ENCODE results near the gene PRKCA.
"Not testable (repeated sequence)": the region's sequence is repeated elsewhere in the genome, so short reads cannot be mapped to it uniquely, and the experiment has no call there.

PRKCA gene

GRCh38 chr17:66704858-66705520, 402.6 kb downstream of the PRKCA start:
- no peak for DNase-seq (ENCODE audit: low read depth)
- no peak for TF ChIP-seq CTCF (IDR thresholded peaks at IDR 0.05; ENCODE audit: low read depth, low read length, missing control alignments)
- no peak overlapping the region for H3K4me3 ChIP-seq (ENCODE audit: low read depth, low read length)

- H3K4me3 ChIP-seq (ENCODE audit: low read depth, low read length): no peak overlapping the region
- no peak for DNase-seq (ENCODE audit: low read depth)
- no peak for TF ChIP-seq CTCF (IDR thresholded peaks at IDR 0.05; ENCODE audit: low read depth, low read length, missing control alignments)
Observed at GRCh38 chr17:66706851-66707450, 404.5 kb downstream of the PRKCA start.

- TF ChIP-seq CTCF (IDR thresholded peaks at IDR 0.05; ENCODE audit: low read depth, low read length, missing control alignments): no peak
- no peak for DNase-seq (ENCODE audit: low read depth)
- no peak overlapping the region for H3K4me3 ChIP-seq (ENCODE audit: low read depth, low read length)
Observed at GRCh38 chr17:66711401-66711800, 409.0 kb downstream of the PRKCA start.

- TF ChIP-seq CTCF (IDR thresholded peaks at IDR 0.05; ENCODE audit: low read depth, low read length, missing control alignments): no peak
- H3K4me3 ChIP-seq (ENCODE audit: low read depth, low read length): no peak overlapping the region
- DNase-seq (ENCODE audit: low read depth): no peak
Observed at GRCh38 chr17:66711881-66712321, 409.5 kb downstream of the PRKCA start.

- TF ChIP-seq CTCF (IDR thresholded peaks at IDR 0.05; ENCODE audit: low read depth, low read length, missing control alignments): no peak
- H3K4me3 ChIP-seq (ENCODE audit: low read depth, low read length): no peak overlapping the region
- DNase-seq (ENCODE audit: low read depth): no peak
Observed at GRCh38 chr17:66712453-66712852, 410.0 kb downstream of the PRKCA start.

- not testable (repeated sequence) for DNase-seq (ENCODE audit: low read depth); H3K4me3 ChIP-seq (ENCODE audit: low read depth, low read length)
Observed at GRCh38 chr17:66713021-66713532, 410.7 kb downstream of the PRKCA start.

GRCh38 chr17:66713533-66714042, 411.2 kb downstream of the PRKCA start:
- no peak overlapping the region for H3K4me3 ChIP-seq (ENCODE audit: low read depth, low read length)
- TF ChIP-seq CTCF (IDR thresholded peaks at IDR 0.05; ENCODE audit: low read depth, low read length, missing control alignments): no peak
- DNase-seq (ENCODE audit: low read depth): no peak

Measured in GM12864 (cell line).